Measurements from ENCODE around the gene LAMA2.

DNA sequence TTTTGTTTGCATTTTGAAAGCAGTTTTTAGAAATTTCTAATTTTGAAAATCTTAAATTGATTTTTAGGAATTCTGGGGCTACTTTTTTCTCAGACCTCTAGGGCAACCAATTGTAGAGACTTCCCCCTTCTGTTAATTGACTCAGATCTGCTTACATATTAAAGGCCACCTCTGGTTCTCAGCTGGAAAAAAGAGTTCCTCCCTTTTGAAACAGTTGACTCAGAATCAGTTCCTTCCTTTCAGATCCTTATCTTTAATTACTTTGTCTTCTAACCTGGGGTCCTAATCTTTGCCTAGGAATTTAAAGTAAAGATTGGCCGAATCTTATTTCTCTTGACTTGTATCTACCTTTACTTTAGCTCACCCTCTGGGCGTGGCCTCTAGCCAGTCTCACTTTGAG is 146.8 kb downstream of the LAMA2 start:
- TF ChIP-seq, protein P1, sequence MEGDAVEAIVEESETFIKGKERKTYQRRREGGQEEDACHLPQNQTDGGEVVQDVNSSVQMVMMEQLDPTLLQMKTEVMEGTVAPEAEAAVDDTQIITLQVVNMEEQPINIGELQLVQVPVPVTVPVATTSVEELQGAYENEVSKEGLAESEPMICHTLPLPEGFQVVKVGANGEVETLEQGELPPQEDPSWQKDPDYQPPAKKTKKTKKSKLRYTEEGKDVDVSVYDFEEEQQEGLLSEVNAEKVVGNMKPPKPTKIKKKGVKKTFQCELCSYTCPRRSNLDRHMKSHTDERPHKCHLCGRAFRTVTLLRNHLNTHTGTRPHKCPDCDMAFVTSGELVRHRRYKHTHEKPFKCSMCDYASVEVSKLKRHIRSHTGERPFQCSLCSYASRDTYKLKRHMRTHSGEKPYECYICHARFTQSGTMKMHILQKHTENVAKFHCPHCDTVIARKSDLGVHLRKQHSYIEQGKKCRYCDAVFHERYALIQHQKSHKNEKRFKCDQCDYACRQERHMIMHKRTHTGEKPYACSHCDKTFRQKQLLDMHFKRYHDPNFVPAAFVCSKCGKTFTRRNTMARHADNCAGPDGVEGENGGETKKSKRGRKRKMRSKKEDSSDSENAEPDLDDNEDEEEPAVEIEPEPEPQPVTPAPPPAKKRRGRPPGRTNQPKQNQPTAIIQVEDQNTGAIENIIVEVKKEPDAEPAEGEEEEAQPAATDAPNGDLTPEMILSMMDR (IDR thresholded peaks at IDR 0.05 in 8 of 11, conservative IDR thresholded peaks at IDR 0.05 in 3 of 11) = no peak
- TF ChIP-seq POLR2AphosphoS5 (IDR thresholded peaks at IDR 0.05) (no peak), POLR2A (IDR thresholded peaks at IDR 0.05) (no peak)

Data from spleen (tissue), 7 donors.